Activated CD4-positive, alpha-beta memory T cell treated with anti-CD3 and anti-CD28 coated beads for 36 hours (primary cell): ENCODE data around the gene FRY. TPM values are rescaled to one million over a fixed set of nuclear protein-coding genes. Genes with fewer than 3 reads are reported as not detected.

ENCODE experiments used
- CTCF ChIA-PET: fragments of 350-600 bp; sonication (Branson Sonifier 250); formaldehyde crosslinking; loops from one replicate; lab custom pipeline; 2021; ENCODE audit warnings: antibody characterized with exemption, inconsistent platforms; lab: Charles Lee
- POLR2A ChIA-PET: fragments of 350-600 bp; sonication (Branson Sonifier 250); formaldehyde crosslinking; loops from one replicate; lab custom pipeline; 2021; ENCODE audit warnings: antibody characterized with exemption; lab: Charles Lee
- DNase-seq: peaks from one replicate; pipeline ENCODE4 v3.0.0-alpha.2; 2020
- H3K27ac Mint-ChIP-seq: one replicate; pipeline ENCODE4 v1.8.0; 2021; ENCODE audit warnings: mixed read lengths
- H3K27me3 Mint-ChIP-seq: one replicate; pipeline ENCODE4 v1.8.0; 2021; ENCODE audit warnings: mixed read lengths
- H3K36me3 Mint-ChIP-seq: one replicate; pipeline ENCODE4 v1.8.0; 2021; ENCODE audit warnings: mixed read lengths
- H3K4me1 Mint-ChIP-seq: one replicate; pipeline ENCODE4 v1.8.0; 2021; ENCODE audit warnings: low read depth, mixed read lengths
- H3K4me3 Mint-ChIP-seq: one replicate; pipeline ENCODE4 v1.8.0; 2021; ENCODE audit warnings: mild to moderate bottlenecking, mixed read lengths
- H3K9me3 Mint-ChIP-seq: one replicate; pipeline ENCODE4 v1.8.0; 2021; ENCODE audit warnings: mixed read lengths
- intact Hi-C: fragments of 100-400 bp; cut with micrococcal nuclease; formaldehyde crosslinking; loops from one replicate; pipeline ENCODE4 v1.15.1; 2023
- total RNA-seq, 2 experiments: library from RNA; stranded (reverse); gene quantifications; one replicate each; pipeline ENCODE4 v1.2.3, GENCODE V29; 2021

FRY gene
- total RNA-seq, 2 experiments from 2014 or later: 4.4 to 5.3 TPM

DNA sequence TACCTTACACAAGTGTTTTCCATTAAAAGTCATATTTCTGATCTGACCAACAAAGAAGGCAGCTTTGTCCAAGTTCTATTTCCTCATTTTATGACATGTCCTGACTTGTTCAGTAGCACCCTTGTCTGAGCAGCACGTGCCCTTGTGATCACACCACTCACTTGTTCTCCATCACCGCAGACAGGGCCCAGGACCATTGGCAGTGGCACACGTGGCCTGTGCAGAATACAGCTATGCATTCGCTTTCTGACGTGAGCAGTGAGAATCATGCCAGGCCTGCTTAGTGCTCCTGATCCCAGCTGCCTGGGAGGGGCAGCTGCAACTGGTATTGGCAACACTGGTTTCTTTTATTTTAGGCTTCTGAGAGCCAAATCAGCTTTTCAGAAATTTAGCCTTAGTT, 134.2 kb downstream of the FRY start:
- ChIA-PET POLR2A (no interaction called here), CTCF (interaction anchor here (0.8 to 2.4 kb wide), 3 partner anchors 9 to 256 kb away, joined by 3 to 19 read pairs (median 6); no protein-coding TSS in a partner anchor)
- no peak overlapping the region for H3K27ac Mint-ChIP-seq

DNA sequence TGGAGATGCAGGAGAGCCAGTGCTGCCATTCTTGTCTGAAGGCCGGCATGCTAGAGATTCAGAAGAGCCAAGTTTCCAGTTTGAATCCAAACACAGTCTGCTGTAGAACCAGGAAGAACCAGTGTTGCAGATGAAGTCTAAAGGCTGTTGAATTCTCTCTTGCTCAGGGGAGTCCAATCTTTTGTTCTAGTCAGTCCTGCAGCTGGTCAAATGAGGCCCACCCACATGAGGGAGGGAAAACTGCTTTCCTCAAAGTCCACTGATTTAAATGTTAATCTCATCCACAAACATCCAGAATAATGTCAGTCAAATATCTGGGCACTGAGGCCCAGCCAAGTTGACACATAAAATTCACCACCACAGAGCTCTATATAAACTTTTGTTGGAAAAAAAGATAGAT, 136.6 kb downstream of the FRY start:
- no peak for DNase-seq
- no peaks in the 10 kb centered on the region for H3K4me1 Mint-ChIP-seq
- H3K36me3 Mint-ChIP-seq: no peaks in the 10 kb centered on the region
- H3K27me3 Mint-ChIP-seq: no peaks in the 10 kb centered on the region
- H3K4me3 Mint-ChIP-seq: no peak overlapping the region
- ChIA-PET CTCF (no interaction called here), POLR2A (no interaction called here)
- intact Hi-C loops: no loop called here
- no peaks in the 10 kb centered on the region for H3K9me3 Mint-ChIP-seq
- no peak overlapping the region for H3K27ac Mint-ChIP-seq

More for the DNA sequence above, 134.2 kb downstream of the FRY start:
- Mint-ChIP-seq H3K27me3 (no peaks in the 10 kb centered on the region), H3K4me3 (no peak overlapping the region), H3K9me3 (no peaks in the 10 kb centered on the region), H3K36me3 (no peaks in the 10 kb centered on the region), H3K4me1 (no peaks in the 10 kb centered on the region)
- no peak for DNase-seq
- intact Hi-C loops: loop anchor here (2.0 kb wide), 1 partner anchor 149 kb away; the partner anchor contains the start of genes BRCA2 and ZAR1L

DNA sequence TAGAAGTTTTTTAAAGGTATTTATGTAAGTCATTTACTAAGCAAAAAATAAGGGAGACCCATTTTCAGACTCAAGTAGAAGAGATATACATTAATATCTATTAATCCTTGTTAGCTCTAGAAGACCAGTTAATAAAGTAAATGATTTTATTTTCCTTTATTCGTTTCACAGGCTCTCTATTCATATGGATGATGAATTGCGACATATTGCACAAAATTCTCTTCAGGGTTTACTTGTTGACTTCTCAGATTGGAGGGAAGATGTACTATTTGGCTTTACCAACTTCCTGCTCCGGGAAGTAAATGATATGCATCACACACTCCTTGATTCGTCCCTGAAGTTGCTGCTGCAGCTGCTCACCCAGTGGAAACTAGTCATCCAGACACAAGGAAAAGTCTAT, 139.3 kb downstream of the FRY start:
- Mint-ChIP-seq H3K36me3 (no peaks in the 10 kb centered on the region), H3K4me3 (no peak overlapping the region), H3K9me3 (no peaks in the 10 kb centered on the region), H3K27ac (no peak overlapping the region), H3K4me1 (no peaks in the 10 kb centered on the region), H3K27me3 (no peaks in the 10 kb centered on the region)
- no peak for DNase-seq
- ChIA-PET POLR2A (interaction anchor here (0.6 kb wide), 1 partner anchor 1175 kb away, joined by 3 read pairs; no protein-coding TSS in a partner anchor), CTCF (no interaction called here)
- intact Hi-C loops: no loop called here

DNA sequence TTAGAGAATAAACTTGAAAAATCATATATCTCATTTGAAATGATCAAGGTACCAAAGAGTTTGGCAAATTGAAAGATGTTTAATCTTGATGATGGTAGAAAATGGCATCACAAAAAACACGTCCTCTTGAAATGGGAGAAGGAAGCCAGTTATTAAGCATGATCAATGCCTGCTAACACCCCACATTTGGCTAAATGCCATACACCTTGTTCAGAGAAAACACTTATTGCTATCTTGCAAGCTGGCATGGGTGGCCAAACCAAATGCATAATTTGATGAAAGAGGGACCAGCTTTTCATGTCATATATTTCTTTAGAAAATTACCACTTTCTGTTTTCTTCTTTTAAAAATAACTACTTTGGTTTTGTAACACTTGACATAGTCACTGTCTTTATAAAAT, 142.3 kb downstream of the FRY start:
- ChIA-PET CTCF (no interaction called here), POLR2A (no interaction called here)
- intact Hi-C loops: no loop called here
- H3K27me3 Mint-ChIP-seq: no peaks in the 10 kb centered on the region
- no peaks in the 10 kb centered on the region for H3K9me3 Mint-ChIP-seq
- H3K4me1 Mint-ChIP-seq: no peaks in the 10 kb centered on the region
- DNase-seq: no peak
- no peak overlapping the region for H3K4me3 Mint-ChIP-seq
- H3K27ac Mint-ChIP-seq: no peak overlapping the region
- no peaks in the 10 kb centered on the region for H3K36me3 Mint-ChIP-seq

DNA sequence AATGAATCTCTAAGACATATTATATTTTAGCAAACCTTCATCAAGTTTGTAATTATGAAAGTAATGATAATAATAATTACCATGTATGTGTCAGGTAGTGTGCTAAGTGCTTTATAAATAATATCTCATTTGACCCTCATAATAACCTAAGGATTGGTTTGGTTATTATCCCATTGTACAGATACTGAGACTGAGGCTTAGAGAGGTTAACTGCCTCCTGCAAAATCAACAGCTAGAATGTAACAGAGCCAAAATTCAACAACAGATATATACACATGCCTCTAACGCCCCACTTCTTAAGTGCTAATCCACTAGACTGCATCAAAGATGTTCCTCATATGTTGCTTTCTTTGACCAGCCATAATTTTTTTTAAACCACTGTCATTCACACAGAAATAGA, 142.8 kb downstream of the FRY start:
- Mint-ChIP-seq H3K36me3 (no peaks in the 10 kb centered on the region), H3K9me3 (no peaks in the 10 kb centered on the region), H3K27me3 (no peaks in the 10 kb centered on the region), H3K4me1 (no peaks in the 10 kb centered on the region), H3K27ac (no peak overlapping the region), H3K4me3 (no peak overlapping the region)
- no peak for DNase-seq
- POLR2A ChIA-PET: no interaction called here
- intact Hi-C loops: no loop called here
- CTCF ChIA-PET: no interaction called here

DNA sequence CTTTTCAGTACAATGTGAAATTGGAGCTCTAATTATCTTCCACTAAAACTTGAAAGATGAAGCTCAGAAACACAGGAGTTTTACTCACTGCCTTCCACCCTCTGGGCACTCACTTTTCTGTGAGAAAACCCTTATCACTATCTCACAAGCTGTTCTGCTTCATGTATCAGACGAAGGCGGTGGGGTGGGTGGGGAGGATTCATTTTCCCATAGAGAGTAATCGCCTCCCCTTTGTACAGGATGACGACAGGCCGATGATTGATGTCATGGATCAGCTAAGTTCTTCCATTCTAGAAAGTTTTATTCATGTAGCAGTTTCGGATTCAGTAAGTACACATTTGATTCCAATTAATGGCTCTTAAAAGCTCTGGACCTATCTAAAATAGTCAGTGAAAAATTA, 143.7 kb downstream of the FRY start:
- Mint-ChIP-seq H3K4me3 (no peak overlapping the region), H3K27ac (no peak overlapping the region), H3K4me1 (no peaks in the 10 kb centered on the region), H3K36me3 (peaks cover 3% of the 10 kb centered on the region), H3K9me3 (no peaks in the 10 kb centered on the region), H3K27me3 (no peaks in the 10 kb centered on the region)
- ChIA-PET CTCF (interaction anchor here (0.6 to 0.7 kb wide), 2 partner anchors 138 to 1781 kb away, joined by 3 to 4 read pairs; no protein-coding TSS in a partner anchor), POLR2A (no interaction called here)
- intact Hi-C loops: no loop called here
- no peak for DNase-seq

DNA sequence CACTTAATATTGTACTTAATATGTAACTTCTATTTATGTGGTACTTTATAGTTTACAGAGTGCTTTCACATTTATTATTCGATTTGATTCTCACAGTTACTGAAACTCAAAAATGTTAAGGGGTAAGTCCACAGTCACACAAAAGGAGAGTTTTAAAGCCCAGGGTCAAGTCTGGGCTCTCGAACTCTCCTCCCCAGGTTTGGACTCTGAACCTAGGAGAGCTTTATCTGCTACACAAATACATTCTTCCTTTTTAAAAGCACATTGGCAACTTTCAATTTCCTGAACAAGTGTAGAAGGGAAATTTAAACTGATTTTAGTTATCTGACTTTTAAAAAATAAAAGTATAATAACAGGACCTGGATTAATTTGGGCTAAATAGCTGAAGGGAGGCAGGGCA, 144.4 kb downstream of the FRY start:
- H3K9me3 Mint-ChIP-seq: no peaks in the 10 kb centered on the region
- DNase-seq: no peak
- ChIA-PET CTCF (interaction anchor here (1.7 kb wide), 1 partner anchor 11 kb away, joined by 9 read pairs; no protein-coding TSS in a partner anchor), POLR2A (no interaction called here)
- peaks cover 3% of the 10 kb centered on the region for H3K36me3 Mint-ChIP-seq
- no peak overlapping the region for H3K4me3 Mint-ChIP-seq
- H3K27me3 Mint-ChIP-seq: no peaks in the 10 kb centered on the region
- H3K4me1 Mint-ChIP-seq: no peaks in the 10 kb centered on the region
- intact Hi-C loops: no loop called here
- no peak overlapping the region for H3K27ac Mint-ChIP-seq

DNA sequence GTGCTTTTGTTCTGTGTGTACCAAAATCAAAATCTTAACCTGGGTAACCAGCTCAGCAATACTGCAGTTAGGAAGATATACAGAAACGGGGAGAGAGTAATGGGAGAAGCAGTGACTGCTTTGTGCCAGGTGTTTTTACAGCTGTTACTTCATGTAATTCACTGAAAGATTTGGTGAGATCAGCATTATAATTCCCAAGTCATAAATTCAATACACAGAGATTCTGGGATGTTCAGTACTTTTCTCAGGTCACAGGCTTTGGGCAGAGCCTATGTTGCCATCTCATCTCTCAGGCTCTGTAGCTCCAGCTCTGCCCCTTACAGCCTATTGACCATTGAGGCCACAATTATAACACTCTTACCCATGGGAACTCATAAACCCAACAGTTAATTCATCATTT, 145.1 kb downstream of the FRY start:
- Mint-ChIP-seq H3K27ac (no peak overlapping the region), H3K4me3 (no peak overlapping the region), H3K4me1 (no peaks in the 10 kb centered on the region), H3K27me3 (no peaks in the 10 kb centered on the region), H3K36me3 (peaks cover 3% of the 10 kb centered on the region), H3K9me3 (no peaks in the 10 kb centered on the region)
- intact Hi-C loops: no loop called here
- CTCF ChIA-PET: interaction anchor here (1.7 kb wide), 1 partner anchor 12 kb away, joined by 9 read pairs; no protein-coding TSS in a partner anchor
- POLR2A ChIA-PET: no interaction called here
- DNase-seq: no peak

DNA sequence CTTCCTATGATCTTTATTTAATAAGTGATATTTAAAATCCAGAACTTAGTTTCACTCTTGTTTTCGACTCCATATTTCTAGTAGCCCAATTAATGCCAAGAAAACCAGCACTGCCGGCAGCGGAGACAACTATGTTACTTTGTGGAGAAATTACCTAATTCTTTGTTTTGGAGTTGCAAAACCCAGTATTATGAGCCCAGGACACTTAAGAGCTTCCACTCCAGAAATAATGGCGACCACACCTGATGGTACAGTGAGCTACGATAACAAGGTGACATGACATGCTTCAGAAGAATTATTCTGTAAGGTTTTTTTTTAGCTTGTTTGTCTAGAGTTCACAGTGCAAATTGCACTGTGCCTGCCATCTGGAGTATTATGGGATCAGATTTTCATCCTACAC, 147.2 kb downstream of the FRY start:
- no peak overlapping the region for H3K4me3 Mint-ChIP-seq
- intact Hi-C loops: no loop called here

DNA sequence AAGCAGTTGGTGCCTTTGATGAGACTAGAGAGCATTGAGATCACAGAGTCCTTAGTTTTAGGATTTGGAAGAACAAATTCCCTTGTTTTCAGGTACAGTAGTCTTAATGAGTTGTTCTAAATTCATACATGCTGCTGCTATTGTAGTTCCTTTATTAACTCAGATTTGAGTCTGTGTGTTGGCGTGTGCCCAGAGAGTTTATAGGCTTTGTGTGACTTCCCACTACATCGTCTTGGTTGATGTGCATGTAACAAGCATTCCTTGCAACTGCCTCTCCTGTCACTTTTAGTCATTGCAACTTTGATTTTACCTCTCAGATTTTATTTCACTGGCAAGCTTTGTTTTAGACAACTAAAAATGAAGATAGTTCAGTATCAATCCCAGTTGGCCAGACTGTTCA, 148.1 kb downstream of the FRY start:
- H3K4me1 Mint-ChIP-seq: no peaks in the 10 kb centered on the region
- H3K27ac Mint-ChIP-seq: no peak overlapping the region

More for the DNA sequence above, 147.2 kb downstream of the FRY start:
- DNase-seq: no peak
- no peaks in the 10 kb centered on the region for H3K9me3 Mint-ChIP-seq
- H3K27ac Mint-ChIP-seq: no peak overlapping the region
- ChIA-PET CTCF (no interaction called here), POLR2A (interaction anchor here (0.6 kb wide), 1 partner anchor 17 kb away, joined by 3 read pairs; no protein-coding TSS in a partner anchor)
- no peaks in the 10 kb centered on the region for H3K4me1 Mint-ChIP-seq
- peaks cover 3% of the 10 kb centered on the region for H3K36me3 Mint-ChIP-seq
- no peaks in the 10 kb centered on the region for H3K27me3 Mint-ChIP-seq

DNA sequence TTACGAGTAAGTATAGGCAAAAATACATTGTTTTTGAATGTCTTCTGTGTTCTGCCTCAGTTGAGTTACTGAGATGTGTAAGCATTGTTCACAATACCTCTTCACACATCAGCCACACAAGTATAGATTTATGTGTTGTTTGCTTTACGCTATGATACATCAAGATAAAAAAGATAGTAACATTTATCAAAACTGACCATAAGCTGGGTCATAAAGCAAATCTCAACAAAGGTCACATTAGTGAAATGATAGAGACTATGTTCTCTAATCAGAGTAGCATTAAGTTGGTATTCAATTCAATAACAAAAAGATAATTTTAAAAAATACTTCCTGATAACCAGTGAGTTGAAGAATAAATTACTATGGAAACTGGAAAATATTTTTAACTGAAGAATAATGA, 156.1 kb downstream of the FRY start:
- Mint-ChIP-seq H3K27ac (no peak overlapping the region), H3K4me1 (no peaks in the 10 kb centered on the region), H3K4me3 (no peak overlapping the region), H3K9me3 (no peaks in the 10 kb centered on the region), H3K36me3 (peaks cover 3% of the 10 kb centered on the region), H3K27me3 (no peaks in the 10 kb centered on the region)
- ChIA-PET CTCF (no interaction called here), POLR2A (no interaction called here)
- intact Hi-C loops: no loop called here
- no peak for DNase-seq

More for the DNA sequence above, 148.1 kb downstream of the FRY start:
- intact Hi-C loops: no loop called here
- POLR2A ChIA-PET: no interaction called here
- no peak for DNase-seq
- Mint-ChIP-seq H3K9me3 (no peaks in the 10 kb centered on the region), H3K27me3 (no peaks in the 10 kb centered on the region), H3K36me3 (peaks cover 3% of the 10 kb centered on the region), H3K4me3 (no peak overlapping the region)
- CTCF ChIA-PET: no interaction called here

DNA sequence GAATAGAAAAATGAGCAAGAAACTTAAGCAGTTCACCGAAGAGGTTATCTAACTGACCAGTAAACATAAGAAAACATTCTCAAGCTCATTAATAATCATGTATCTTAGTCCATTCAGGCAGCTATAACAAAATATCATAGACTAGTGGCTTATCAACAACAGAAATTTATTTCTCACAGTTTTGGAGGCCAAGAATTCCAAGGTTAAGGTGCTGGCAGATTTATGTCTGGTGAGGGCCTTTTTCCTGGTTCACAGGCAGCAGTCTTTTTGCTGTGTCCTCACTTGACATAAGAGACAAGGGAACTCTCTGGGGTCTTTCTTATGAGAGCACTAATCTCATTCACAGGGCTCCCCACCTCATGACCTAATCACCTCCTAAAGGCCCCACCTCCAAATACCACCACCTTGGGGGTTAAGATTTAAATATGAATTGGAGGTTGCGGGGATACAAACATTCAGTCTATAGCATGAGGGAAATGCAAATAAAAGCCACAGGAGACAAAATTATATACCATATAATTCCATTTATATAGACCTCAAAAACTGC, 160.0 kb downstream of the FRY start:
- Mint-ChIP-seq H3K27me3 (no peaks in the 10 kb centered on the region), H3K9me3 (no peaks in the 10 kb centered on the region), H3K4me3 (no peak overlapping the region), H3K4me1 (no peaks in the 10 kb centered on the region), H3K27ac (no peak overlapping the region), H3K36me3 (peaks cover 2% of the 10 kb centered on the region)
- intact Hi-C loops: no loop called here
- ChIA-PET CTCF (no interaction called here), POLR2A (no interaction called here)
- DNase-seq: no peak

DNA sequence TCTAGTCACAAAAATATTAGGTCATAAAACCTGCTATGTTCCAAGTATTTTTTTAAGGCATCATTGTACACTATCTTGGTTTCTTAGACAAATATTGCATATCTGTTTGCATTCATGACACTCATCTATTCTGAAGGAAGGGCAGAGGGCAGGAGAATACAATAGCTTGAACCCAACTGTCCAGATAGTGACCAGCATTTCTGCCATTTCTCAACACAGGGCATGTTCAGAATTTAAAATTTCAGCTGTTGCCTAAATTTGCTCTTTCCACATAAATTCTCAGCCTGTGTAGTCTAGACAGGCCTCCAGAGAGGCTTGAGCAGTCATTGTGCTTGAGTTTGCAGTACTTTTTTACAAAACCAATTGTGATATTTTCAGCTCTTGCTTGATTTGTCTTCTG, 164.1 kb downstream of the FRY start:
- CTCF ChIA-PET: no interaction called here
- no peaks in the 10 kb centered on the region for H3K9me3 Mint-ChIP-seq
- intact Hi-C loops: no loop called here
- no peaks in the 10 kb centered on the region for H3K4me1 Mint-ChIP-seq
- H3K36me3 Mint-ChIP-seq: no peaks in the 10 kb centered on the region
- POLR2A ChIA-PET: interaction anchor here (0.5 kb wide), 1 partner anchor 17 kb away, joined by 3 read pairs; no protein-coding TSS in a partner anchor
- no peak overlapping the region for H3K27ac Mint-ChIP-seq
- DNase-seq: no peak
- no peak overlapping the region for H3K4me3 Mint-ChIP-seq
- no peaks in the 10 kb centered on the region for H3K27me3 Mint-ChIP-seq
